ENCODE measurements around the gene CEBPA.

GRCh38 chr19:33255781-33256180 is 46.6 kb downstream of the CEBPA start:
- TF ChIP-seq CTCF (IDR thresholded peaks at IDR 0.05; ENCODE audit: borderline replicate concordance, extremely low read depth, low read length, poor library complexity, severe bottlenecking) (no peak), EZH2 (IDR thresholded peaks at IDR 0.05; ENCODE audit: borderline replicate concordance, low read depth, low read length, severe bottlenecking) (no peak)
